MM.1S (cell line): ENCODE data around the gene RAB10.

Experiments
- CTCF ChIP-seq: fragments of 300-600 bp; sonication (generic); IDR thresholded peaks from 2 replicates; pipeline ENCODE4 v1.5.1; 2016; ENCODE audit warnings: antibody characterized with exemption, low read length, mixed read lengths
- EZH2 ChIP-seq: fragments of 300-600 bp; sonication (generic); optimal IDR thresholded peaks from 2 replicates; pipeline ENCODE3; 2017; ENCODE audit warnings: low read depth, mild to moderate bottlenecking, antibody characterized with exemption, low read length, mixed read lengths

GRCh38 chr2:26016012-26016705 is 17.7 kb upstream of the RAB10 start:
- TF ChIP-seq CTCF (no peak), EZH2 (no peak)
